GM18498 (cell line): Measurements from ENCODE around the gene FIP1L1.
"Not testable (repeated sequence)": the region's sequence is repeated elsewhere in the genome, so short reads cannot be mapped to it uniquely, and the experiment has no call there.

Experiments
- ATAC-seq: cut with Tn5 transposase; IDR thresholded peaks from one replicate; pipeline ENCODE4 v1.9.1; 2021; ENCODE audit warnings: mild to moderate bottlenecking, moderate library complexity; ENCODE audit not compliant: unreplicated experiment

Gene FIP1L1, protein sequence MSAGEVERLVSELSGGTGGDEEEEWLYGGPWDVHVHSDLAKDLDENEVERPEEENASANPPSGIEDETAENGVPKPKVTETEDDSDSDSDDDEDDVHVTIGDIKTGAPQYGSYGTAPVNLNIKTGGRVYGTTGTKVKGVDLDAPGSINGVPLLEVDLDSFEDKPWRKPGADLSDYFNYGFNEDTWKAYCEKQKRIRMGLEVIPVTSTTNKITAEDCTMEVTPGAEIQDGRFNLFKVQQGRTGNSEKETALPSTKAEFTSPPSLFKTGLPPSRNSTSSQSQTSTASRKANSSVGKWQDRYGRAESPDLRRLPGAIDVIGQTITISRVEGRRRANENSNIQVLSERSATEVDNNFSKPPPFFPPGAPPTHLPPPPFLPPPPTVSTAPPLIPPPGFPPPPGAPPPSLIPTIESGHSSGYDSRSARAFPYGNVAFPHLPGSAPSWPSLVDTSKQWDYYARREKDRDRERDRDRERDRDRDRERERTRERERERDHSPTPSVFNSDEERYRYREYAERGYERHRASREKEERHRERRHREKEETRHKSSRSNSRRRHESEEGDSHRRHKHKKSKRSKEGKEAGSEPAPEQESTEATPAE

DNA sequence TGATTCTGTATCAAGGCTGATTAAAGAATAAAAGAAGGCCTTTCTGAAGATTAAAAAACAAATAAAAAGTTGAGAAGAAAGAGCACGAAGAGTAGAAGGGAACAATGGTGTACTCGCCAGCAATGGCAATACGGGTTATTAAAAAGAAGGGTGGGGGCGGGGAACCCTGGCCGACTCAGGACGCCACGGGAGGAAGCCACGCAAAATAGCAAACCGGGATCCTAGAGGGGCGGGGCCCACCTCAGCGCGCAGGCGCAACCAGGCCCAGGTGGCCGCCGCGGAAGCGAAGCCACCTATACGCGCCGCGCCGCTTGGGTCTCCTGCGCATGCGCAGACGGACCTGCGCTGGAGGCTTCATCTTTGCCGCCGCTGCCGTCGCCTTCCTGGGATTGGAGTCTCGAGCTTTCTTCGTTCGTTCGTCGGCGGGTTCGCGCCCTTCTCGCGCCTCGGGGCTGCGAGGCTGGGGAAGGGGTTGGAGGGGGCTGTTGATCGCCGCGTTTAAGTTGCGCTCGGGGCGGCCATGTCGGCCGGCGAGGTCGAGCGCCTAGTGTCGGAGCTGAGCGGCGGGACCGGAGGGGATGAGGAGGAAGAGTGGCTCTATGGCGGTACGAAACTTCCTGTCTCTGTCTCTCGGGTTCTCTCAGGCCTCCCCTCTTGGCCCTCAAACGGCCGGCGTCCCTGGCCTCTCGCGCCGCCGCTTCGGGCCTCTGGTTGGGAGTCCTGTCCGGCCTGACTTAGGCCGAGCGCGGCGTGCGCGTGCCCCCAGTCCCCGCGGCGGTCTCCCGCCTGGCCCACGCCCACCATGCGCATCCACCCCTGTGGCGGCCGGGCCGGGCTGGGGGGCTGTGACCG lies at the start of gene FIP1L1:
TSS of gene FIP1L1 (plus strand) at position 323 of the 852 bp plus-strand sequence. CDS start at position 521, 198 bp downstream.
- ATAC-seq = peak; percentile 89

DNA sequence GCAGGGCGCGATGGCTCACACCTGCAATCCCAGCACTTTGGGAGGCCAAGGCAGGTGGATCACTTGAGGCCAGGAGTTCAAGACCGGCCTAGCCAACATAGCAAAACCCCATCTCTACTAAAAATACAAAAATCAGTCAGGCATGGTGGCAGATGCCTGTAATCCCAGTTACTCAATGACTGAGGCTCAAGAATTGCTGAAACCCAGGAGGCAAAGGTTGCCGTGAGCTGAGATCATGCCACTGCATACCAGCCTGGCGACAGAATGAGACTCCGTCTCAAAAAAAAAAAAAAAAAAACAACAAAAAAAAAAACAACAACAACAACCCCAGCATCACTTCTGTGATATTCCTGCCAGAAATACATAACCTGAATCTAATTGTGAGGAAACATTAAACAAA lies 42.5 kb upstream of the FIP1L1 start:
- not testable (repeated sequence) for ATAC-seq

DNA sequence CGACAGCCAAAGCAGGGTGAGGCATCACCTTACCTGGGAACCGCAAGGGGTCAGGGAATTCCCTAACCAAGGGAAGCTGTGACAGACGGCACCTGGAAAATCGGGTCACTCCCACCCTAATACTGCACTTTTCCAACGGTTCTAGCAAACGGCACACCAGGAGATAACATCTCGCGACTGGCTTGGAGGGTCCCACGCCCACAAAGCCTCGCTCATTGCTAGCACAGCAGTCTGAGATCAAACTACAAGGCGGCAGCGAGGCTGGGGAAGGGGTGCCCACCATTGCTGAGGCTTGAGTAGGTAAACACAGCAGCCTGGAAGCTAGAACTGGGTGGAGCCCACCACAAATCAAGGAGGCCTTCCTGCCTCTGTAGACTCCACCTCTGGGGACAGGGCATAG lies 37.3 kb upstream of the FIP1L1 start:
- ATAC-seq = not testable (repeated sequence)

DNA sequence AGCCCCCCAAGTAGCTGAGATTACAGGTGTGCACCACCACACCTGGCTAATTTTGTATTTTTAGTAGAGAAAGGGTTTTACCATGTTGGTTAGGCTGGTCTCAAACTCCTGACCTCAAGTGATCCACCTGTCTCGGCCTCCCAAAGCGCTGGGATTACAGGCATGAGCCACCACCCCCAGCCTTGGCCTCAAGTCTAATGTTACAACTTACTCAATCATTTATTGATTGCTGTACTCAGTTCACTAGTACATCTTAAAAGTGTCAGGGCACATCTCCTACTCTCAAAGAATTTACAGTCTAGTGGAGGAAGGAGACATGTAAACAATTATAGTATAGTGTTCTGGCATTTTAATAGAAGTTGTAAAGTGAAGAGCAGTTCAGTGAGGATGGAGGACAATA lies 31.0 kb upstream of the FIP1L1 start:
- not testable (repeated sequence) for ATAC-seq

DNA sequence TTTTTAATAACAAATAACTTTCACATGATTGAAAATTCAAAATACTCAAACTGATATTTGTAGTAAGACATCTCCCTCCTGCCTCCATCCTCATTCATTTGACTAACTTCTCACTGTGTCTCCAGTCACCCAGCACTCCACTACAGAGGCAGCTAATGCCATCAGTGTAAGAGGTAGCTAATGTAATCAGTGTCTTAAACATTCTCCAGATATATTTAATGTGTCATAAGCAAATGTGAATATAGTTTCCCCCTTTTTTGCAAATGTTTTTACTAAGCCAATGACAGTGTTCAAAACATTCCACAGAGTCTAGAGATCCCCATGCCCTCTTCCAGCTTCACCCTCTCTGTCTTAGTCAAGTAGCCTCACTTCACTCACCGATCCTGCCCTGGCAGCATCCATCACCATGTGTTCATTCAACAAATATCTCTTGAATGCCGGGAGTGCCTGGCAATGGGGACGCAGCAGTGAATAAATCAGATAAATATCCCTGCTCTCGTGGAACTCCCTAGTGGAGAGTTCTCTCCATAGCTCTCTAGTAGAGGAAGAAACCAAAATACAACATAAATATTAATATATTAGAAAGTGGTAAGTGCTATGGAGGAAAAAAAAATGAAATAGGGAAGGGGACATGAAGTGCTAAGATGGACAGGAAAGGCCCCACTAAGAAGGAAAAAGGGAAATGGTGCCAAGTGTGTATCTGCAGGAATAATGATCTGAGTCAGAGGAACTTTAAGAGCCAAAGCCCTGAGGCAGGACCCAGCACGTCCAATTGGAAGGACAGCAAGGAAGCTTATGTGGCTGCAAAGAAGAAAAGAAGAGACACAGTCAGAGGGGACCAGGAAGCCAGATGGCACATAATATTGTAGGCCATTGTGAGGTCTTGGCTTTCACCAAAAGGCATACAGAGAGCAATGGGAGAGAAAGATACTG lies 30.3 kb upstream of the FIP1L1 start:
- ATAC-seq = no peak

DNA sequence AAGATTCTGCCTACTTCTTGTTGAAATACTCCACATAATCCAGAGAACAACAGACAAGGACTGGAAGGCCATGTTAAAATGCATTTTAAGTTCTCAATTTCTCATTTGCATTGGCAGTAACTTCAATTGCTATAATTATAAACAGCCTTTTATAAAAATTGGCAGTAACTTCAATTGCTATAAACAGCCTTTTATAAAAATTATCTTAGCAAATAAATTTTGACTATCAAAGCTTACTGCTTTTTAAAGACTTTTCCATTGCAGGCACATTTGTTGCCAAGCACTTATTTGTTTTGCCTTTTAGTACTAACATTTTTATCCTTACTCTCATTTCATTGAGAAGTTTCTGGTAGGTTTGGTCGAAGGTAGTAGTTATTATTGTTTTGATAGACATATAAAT lies 29.4 kb upstream of the FIP1L1 start:
- ATAC-seq = no peak

DNA sequence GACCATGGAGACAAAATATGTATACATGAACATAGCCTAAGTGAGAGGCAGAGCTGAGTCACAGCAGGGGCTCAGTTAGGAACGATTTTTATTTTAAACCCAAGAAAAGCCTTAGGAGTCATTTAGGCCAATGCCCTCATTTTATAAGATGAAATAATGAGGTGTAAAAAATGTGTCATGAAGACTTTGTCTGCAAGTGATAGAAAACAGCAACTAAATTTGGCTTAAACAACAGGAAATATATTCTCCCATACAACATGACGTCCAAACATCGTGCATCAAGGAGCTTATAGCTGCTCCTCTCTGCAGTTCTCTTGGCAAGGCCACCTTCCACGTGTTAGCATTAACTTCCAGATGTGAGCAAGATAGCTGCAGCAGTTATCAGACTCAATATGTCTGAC lies 28.4 kb upstream of the FIP1L1 start:
- no peak for ATAC-seq

DNA sequence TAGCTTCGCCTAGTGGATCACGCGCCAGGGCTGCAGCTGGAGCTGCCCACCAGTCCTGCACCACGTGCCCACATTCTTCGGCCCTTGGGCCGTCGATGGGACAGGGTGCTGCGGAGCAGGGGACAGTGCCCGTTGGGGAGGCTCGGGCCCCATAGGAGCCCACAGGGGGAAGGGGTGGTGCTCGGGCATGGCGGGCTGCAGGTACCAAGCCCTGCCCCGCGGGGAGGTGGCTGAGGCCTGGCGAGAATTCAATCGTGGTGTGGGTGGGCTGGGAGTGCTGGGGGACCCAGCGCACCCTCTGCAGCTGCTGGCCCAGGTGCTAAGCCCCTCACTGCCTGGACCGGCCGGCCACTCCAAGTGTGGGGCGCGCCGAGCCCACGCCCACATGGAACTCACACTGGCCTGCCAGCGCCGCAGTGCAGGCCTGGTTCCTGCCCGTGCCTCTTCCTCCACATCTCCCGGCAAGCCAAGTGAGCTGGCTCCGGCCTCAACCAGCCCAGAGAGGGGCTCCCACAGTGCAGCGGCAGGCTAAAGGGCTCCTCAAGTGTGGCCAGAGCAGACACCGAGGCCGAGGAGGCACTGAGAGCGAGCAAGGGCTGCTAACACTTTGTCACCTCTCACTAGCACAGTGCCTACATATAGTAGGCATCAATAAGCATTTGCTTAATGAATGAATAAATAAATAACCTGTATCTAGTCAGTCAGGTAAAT lies 23.3 kb upstream of the FIP1L1 start:
- no peak for ATAC-seq

DNA sequence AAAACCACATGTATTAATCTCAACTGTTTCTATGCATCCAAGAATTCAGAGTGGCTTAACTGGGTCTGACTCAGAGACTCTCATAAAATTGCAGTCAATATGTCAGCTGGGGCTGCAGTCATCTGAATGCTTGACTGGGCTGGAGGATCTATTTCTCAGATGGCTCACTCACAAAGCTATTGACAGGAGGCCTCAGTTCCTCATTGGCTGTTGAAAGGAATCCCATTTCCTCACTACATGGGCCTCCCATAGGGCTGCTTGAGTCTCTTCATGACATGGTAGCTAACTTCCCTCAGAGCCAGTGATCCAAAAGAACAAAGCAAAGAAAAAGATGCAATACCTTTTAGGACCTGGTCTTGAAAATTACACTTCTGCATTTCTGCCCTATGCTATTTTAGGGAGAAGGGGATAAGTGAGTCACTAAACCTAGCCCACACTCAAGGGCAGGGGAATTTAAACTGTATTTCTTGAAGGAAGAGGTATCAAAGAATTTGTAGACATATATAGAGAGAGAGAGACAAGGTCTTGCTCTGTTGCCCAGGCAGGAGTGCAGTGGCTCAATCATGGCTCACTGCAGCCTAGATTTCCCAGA lies 21.4 kb upstream of the FIP1L1 start:
- ATAC-seq = no peak

DNA sequence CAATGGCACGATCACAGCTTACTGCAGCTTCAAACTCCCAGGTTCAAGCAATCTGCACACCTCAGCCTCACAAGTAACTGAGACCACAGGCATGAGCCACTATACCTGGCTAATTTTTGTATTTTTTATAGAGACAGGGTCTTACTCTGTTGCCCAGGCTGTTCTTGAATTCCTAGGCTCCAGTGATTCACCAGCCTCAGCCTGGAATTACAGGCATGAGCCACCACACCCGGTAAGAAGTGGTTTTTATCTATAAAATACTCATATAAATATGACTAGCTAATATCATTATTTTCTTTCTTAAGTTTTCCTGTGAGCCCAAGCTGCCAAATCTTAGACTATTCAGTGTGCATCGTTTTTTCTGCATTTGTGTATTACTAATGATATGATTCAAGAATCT lies 16.0 kb upstream of the FIP1L1 start:
- ATAC-seq = no peak

DNA sequence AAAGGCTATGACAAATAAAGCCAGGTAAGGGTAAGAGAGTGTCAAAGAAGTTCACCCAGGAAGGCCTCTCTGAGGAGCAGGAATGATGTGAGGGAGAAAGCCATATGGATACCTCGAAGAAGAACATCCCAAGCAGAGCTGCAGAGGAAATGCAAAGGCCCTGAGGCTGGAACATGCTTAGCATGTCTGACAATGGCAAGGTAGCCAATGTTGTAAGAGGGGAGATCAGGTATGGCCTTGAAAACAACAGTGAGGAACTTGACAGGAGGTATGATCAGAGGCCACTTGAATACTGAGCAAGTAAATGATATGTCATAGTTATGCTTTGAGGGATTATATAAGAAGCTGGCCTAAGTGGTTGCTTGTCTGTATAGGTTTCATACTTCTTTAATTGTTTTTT lies 15.3 kb upstream of the FIP1L1 start:
- no peak for ATAC-seq

DNA sequence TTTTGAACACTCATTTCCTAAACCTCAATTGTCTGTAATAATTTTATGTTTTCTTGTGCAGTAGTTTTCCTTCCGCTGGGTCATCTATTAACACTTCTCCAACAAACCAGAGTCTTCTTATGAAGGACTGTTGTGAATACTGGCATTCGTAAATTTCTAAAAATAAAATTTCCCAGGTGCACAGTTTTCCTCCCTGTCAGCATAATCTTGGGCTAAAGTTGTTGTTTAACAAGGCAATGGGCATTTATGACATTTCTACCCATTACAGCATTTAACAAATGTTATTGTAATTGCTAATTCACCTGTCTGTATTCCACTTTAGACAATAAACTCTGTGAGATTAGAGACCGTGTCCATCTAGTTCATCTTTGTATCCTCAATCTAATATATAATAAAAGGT lies 12.8 kb upstream of the FIP1L1 start:
- ATAC-seq = no peak

DNA sequence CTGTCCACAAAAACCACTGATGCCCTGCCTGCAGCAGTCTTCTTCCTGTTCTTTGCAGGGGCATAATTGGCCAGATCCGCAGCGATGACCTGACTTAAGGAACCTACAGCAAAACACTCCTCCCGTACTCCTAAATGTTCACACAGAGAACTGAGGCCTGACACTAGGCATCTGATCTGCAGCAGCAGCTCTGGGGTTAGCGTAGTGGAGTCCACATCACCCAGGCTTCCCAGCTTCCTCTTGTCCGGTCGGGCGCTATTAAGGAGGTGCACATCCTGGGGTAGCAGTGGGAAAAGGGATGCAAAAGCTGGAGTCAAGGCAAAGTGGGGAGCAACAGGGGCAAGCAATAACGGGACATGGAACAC lies 12.3 kb upstream of the FIP1L1 start:
- ATAC-seq = peak; percentile 17

DNA sequence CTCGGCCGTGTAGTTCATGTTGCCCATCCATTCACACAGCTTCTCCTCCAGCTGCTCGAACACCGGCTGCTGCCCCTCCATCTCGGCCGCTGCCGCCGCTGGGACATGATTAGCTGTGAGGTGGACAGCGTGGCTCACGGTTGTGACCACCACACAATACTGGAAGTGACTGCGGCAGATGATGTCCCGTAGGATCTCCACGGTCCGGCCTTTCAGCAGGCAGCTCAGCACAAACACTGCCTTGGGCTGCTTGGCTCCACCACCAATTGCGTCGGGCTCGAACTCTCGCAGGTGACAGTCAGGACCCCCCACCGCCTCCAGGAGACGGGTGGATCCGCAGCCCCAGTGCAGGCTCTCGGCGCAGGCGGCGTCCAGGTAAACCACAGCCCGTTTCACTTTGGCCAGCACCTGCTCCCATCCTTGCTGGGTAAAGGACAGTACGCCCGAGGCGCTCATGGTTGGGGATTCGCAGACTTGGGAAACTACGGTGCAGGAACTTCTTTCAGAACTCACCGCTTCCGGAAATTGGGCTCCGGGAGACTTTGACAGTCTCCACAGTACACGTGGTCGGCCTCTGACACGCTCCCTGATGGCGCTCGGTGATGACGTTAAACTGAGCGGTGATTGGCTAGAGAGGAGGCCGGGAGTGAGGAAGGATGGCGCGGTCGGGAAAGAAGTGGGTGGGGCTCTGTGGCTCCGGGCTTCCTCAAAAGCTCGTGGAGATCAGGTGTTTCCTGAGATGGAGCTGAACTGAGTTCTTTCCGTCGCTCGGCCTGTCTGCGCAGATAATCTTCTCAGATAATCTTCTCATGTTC lies 11.7 kb upstream of the FIP1L1 start, which contains the start of gene SCFD2:
TSS of gene SCFD2 (minus strand) at position 576 of the 815 bp plus-strand sequence.
- peak; percentile 95 for ATAC-seq

DNA sequence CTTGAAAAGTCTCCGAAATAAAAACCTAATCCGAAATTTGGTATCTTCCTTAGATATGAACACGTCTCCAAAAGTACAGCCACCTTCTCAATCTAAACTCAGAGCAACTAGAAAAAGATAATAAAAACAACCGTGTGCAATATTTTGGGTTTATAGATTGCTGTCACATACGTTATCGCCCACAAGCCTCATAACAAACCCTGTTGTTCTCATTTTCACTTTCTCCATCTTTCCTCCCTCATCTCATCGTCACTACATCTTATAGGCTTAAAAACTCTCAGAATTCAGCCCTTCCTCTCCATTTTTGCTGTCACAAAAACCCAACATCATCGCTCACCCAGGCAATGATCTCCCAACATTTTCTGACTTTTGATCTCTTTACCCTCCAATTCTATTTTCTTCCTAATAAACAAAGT lies 11.1 kb upstream of the FIP1L1 start:
- ATAC-seq = peak; percentile 25

DNA sequence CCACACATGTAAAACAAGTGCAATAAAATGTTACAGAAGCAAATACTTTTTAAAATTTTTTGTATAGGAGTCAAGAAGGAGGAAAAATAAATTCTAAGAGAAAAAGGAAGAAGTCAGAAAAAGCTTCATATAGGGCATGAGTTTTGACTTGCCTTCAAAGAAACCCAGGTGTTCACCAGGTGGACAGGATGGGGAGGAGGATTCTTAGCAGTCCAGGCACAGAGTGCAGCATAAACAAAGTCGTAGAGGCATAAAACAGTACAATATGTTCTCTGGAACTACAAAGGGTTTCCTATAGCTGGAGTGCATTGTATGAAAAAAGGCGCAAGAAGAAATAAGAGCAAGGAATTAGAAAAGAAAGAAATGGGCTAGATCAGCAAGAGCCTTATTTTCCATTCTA lies 9.7 kb upstream of the FIP1L1 start:
- ATAC-seq = no peak

DNA sequence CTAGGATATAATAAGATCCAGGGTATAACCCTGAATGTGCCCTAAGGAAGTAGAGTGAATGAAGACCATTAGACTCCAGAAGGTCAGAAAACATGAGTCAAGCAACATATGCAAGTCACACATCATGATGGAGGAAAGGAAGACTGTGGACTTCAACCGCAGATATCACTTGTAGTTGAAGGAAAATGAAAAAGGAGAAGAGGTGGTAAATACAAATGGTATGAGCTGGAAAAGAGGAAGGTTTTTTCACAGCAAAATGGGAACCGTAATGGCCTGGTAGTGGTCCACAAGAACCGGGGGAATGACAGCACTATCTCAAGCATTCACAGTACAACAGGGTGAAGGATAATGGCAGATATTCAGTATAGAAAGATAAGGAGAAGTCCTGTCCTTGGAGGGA lies 6.4 kb upstream of the FIP1L1 start:
- no peak for ATAC-seq

DNA sequence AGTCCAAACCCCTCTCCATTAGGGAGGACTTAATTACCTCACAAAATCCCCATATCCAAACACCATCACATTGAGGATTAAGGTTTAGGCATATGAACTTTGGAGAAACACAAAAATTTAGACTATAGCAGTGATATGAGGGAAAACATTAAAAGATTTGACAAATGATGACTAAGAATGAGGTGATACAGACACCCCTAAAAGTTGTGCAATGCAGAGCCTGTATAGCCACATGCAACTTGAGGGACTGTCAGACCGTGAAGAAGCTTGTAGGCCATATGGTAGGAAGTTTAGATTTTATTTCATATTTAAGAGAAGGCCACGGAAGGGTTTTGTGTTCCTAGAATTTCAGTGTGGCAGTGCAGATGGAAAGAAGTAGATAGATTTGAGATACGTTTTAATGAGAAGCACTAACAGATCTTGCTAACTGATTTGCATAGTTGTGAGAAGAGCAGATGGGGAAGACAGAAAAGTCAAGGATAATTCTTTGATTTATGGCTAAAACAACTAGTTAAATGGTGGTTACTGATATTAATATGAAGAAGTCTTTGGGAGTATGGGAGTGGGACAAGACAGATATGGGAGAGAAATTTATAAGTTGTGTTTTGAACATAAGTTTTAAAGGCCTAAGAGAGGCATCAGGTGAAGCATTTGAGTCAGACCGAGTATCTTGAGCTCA lies 5.5 kb upstream of the FIP1L1 start:
- ATAC-seq = no peak
